GM03348 (cell line): ENCODE results near the gene NRXN3.
"Not testable (repeated sequence)": the region's sequence is repeated elsewhere in the genome, so short reads cannot be mapped to it uniquely, and the experiment has no call there.

Experiments used
- DNase-seq: peaks from one replicate; pipeline ENCODE4 v3.0.0; 2012; ENCODE audit warnings: low spot score

The NRXN3 gene

GRCh38 chr14:78486621-78487020 lies 316.4 kb downstream of the NRXN3 start:
- DNase-seq, result no peak

GRCh38 chr14:78487573-78487972 lies 317.4 kb downstream of the NRXN3 start:
- not testable (repeated sequence) for DNase-seq

DNA sequence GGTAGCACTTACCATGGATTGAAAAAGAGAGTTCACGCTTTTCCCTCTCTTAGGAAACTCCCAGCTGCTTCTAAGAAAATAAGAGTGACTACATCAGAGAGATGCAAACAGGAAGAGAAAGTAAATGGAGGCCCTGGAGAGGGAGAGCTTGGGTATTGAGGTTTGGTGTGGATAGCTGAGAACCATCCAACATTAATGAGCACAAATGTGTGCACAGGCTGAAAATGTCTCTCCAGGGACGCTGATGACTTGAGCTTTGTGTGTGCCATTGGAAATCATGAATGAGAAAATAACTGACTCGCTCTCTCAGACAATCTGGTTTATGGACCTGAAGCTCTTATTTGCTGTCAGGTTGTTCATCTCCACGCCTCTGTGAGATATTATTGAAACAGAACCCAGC lies 318.8 kb downstream of the NRXN3 start:
- DNase-seq, result no peak

DNA sequence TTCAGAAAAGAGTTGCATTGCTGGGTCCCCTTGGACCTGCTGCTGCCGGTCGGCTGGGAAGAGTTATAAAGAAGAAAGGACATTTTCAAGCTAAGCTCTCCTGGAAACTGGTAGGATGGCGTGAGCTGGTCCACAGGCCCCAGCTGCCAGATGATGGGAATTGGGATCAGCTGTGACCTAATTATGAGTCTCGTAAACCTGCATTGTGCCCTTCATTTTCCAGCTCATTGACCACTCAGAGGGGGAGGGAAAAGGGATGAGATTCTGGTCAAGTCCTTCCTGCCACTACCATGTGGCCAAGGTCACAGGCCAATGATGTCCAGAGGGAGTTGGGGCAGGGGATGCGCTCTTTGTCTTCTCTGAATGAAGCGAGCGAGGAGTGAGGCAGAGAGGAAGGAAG lies 320.9 kb downstream of the NRXN3 start:
- DNase-seq, result no peak

- DNase-seq, result no peak
These were observed 328.0 kb downstream of the NRXN3 start for GRCh38 chr14:78498062-78498595.

DNA sequence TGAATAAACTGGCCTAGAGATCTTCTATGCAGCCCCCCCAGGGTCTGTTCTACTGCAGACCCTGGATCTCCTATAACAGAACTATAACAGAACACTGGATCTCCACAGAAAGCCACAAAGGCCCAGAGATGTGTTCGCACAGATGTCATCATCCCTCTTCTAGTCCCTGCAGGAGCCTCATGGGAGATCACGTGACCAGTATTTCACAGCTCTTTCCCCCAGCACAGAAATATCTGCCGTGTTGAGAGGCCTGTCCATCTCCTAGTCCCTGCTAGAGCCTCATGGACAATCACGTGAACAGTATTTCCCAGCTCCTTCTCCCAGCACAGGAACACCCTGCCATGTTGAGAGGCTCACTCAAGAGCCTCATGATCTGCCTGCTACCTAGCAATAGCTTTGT lies 331.7 kb downstream of the NRXN3 start:
- no peak for DNase-seq

DNA sequence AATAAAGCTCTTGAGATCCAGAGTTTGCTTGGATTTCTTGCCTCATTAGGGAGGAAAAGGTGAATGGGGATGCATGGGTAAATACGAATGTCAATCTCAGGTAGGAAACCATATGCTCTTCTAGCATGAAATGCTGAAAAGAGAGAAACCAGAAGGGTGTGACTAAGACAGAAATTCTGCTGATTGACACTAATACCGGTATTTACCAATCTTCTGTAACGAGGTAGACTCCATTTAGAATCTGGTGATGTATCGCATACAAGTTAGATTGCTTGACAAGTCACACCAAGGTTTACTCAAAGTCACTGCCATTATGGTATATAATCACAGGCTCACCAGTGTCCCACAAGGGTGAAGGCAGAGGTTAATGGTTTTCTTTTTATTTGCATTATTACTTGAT lies 337.9 kb downstream of the NRXN3 start:
- no peak for DNase-seq

DNA sequence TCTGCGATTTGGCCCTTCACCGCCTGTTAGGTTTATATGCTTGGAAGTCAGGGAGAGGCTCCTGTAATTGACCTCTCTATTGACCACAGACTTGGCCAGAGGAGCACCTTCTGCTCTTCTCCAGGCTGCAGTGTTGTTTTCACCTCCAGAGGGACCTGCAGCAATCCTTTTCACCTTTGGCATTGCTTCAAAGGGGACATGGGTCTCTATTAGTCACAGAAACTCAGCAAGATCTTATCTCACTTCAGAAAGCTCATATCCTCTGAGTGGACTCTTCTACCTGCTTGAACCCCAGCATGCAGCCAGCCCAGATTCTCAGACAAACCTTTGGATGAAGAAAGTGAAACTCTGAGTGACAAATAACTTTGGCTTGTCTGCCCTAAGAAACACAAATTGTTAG lies 339.3 kb downstream of the NRXN3 start:
- DNase-seq, result no peak

DNA sequence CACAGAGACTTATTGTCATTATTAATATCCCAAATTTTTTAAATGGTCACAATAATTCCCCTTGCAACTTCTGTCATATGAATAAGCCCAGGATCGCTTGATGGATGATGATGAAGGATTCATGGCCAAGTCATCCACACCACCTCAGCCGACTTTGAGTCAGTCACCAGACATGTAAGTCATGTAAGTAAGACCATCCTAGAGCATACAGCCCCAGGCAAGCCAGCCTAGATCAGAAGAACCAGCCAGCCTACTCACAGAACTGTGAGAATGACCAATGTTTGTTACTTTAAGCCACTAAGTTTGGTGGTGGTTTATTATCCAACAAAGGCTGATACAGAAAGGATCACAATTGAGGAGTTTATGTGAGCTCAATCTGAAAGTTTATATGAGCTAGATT lies 341.8 kb downstream of the NRXN3 start:
- no peak for DNase-seq

DNA sequence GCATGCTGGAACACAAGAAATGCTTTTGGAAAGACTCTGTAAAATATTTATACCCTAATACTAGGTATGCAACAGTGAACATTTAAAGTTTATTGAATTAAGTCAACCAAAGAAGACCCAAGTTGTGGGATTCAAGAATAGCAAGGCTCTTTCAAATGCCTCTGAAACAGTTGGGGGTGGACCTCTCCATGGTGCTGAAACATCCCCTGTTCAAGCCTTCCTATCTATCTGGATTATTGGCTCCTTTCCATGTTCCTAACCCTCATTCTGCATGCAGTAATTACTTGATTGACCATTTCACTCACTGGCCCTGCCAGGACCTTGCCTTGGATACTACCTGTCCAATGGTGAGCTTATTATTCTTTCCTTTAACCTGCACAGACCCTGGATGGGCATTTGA lies 349.7 kb downstream of the NRXN3 start:
- DNase-seq, result peak; percentile 4

- no peak for DNase-seq
These were observed 354.0 kb downstream of the NRXN3 start for GRCh38 chr14:78524196-78524595.

GRCh38 chr14:78524766-78525165 lies 354.6 kb downstream of the NRXN3 start:
- DNase-seq, result no peak

DNA sequence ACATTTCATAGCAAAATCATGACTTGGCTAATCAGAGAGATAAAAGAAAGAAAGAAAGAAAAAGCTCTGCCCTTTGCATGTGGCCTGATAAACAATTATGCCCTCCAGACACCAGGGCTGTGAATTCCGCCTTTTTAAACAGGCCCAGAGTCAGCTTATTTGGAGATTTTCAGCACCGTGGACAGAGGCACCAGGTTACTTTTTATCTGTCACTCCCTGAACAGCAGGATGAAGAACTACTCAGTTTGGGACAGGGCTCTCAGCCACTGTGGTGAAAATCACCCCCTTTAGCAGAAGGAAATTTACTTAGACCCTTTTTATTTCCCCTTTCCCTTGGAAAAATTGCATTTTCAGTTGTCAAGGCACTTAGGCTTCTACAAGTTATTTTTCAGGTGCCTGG lies 359.9 kb downstream of the NRXN3 start:
- DNase-seq, result no peak

GRCh38 chr14:78534141-78534540 lies 364.0 kb downstream of the NRXN3 start:
- no peak for DNase-seq

- no peak for DNase-seq
These were observed 364.9 kb downstream of the NRXN3 start for GRCh38 chr14:78535041-78535440.

GRCh38 chr14:78541788-78542187 lies 371.6 kb downstream of the NRXN3 start:
- DNase-seq, result not testable (repeated sequence)

GRCh38 chr14:78543433-78543832 lies 373.3 kb downstream of the NRXN3 start:
- DNase-seq, result no peak

- DNase-seq, result no peak
These were observed 390.9 kb downstream of the NRXN3 start for GRCh38 chr14:78561074-78561473.

DNA sequence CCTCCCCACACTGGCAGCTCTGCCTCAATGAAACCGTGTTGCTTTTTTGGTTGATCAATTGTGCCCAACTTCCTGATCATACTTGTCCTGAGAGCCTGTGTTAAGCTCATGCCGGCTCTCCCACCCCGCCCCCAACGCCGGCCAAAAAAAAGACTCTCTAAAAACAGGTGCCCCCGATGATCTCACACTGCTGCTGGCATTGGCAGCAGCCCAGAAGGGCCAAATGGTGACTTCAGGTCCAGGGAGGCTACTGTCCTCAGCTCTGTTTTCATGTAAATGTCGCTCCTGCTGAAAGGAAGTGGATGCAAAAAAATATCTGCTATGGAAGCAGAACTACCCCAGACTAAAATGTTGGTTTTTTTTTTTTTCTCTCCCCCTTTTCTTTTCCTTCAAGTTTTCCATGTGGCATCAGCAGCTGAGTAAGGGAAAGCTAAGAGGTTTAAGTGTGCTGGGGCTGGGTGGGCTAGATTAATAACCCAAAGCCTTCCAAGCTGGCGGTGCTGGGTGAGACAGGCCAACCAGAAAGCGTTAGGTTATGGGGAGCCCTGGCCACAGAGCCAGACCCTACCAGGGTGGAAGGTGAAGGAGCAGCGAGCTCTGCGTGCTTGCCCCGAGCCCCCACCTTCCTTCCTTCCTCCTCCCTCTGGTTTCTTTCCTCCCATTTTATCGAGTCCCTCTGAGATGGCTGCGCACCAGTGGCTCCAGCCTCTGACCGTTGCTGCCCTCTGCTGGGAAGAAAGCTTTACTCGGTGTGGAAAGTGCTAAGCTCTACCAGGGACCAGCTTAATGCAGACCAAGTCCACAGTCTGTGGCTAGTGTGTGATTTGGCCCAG lies 396.1 kb downstream of the NRXN3 start:
- peak; percentile 90 for DNase-seq

- DNase-seq, result no peak
These were observed 396.6 kb downstream of the NRXN3 start for GRCh38 chr14:78566859-78567172.

DNA sequence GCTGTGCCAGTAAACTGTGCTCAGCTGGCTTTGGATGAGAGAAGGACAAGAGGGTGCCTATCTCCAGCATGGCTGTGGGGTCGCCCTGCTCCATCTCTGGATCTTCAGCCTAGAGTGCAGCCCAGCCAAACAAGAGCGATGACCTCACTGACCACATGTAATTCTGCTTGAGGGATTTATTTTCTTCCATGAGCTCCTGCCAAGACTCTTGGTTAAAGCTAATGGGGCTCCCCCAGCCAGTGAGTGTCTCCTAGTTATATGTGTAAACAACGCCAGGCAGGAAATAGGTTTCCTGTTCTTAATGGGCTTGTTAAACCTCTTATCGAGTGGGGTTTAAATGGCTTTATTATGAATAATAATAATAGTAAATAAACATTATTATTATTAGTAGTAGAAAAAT lies 397.2 kb downstream of the NRXN3 start:
- no peak for DNase-seq

- DNase-seq, result not testable (repeated sequence)
These were observed 403.6 kb downstream of the NRXN3 start for GRCh38 chr14:78573736-78574135.

- no peak for DNase-seq
These were observed 406.4 kb downstream of the NRXN3 start for GRCh38 chr14:78576437-78577166.
